ENCODE data around the gene UNK.
"Not testable (repeated sequence)": the region's sequence is repeated elsewhere in the genome, so short reads cannot be mapped to it uniquely, and the experiment has no call there.

Gene UNK

DNA sequence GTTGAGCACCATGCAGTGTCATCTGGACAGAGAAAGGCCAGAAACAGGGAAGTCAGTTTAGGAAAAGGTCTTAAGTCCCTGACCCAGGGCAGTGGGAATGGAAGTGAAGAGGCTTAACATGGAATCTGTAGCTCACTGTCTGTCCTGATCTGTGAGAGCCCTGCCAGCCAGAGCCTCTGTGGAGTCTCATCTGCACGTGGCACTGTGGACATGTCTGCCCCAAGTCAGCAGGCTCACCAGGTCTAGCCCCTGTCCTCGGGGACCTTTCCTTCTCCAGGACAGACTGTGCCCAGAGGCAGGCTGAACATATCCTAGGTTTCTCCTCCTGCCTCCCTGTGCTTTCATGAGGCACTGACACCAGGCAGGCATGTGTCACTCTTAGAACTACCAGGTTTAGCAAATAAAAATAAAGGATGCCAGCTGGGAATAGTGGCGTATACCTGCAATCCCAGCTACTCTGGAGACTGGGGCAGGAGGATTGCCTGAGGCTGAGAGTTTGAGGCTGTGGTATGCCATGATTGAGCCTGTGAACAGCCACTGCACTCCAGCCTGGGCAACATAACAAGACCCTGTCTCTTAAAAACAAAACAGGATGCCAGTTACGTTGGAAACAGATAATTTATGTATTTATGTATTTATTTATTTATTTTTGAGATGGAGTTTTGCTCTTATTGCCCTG lies 22.4 kb downstream of the UNK start:
- no peaks in the 10 kb centered on the region for H3K27me3 ChIP-seq (ENCODE audit: control insufficient read depth, insufficient read depth, low read length)
- no peak overlapping the region for H3K9ac ChIP-seq (ENCODE audit: low read length)
- H3K36me3 ChIP-seq (ENCODE audit: control insufficient read depth, insufficient read depth, low read length), result peaks cover 9% of the 10 kb centered on the region
- no peaks in the 10 kb centered on the region for H3K9me3 ChIP-seq (ENCODE audit: control insufficient read depth, low read length)
- peaks cover 12% of the 10 kb centered on the region for H3K4me1 ChIP-seq (ENCODE audit: control insufficient read depth, insufficient read depth, low read length)
- H3K4me3 ChIP-seq (ENCODE audit: low read length), result no peak overlapping the region

DNA sequence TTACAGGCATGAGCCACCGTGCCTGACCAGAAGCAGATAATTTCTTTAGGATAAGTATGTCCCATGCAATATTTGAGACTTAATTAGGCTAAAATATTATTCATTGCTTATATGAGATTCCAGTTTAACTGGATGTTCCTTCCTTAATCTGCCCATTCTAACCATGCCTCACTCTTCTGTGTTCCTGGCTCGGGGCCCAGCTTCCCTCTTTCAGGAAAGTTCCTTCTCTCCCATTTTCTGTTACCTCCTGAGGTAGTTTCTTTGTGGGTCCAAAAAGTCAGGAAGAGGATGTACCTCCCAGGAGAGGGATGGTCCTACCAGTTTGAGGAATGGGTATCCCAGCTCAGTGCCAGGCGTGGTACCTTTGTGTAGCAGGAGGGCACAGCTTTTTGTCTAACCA lies 23.3 kb downstream of the UNK start:
- no peak overlapping the region for H3K4me3 ChIP-seq (ENCODE audit: low read length)
- peaks cover 12% of the 10 kb centered on the region for H3K4me1 ChIP-seq (ENCODE audit: control insufficient read depth, insufficient read depth, low read length)
- no peaks in the 10 kb centered on the region for H3K9me3 ChIP-seq (ENCODE audit: control insufficient read depth, low read length)
- H3K9ac ChIP-seq (ENCODE audit: low read length), result no peak overlapping the region
- H3K27me3 ChIP-seq (ENCODE audit: control insufficient read depth, insufficient read depth, low read length), result no peaks in the 10 kb centered on the region
- H3K36me3 ChIP-seq (ENCODE audit: control insufficient read depth, insufficient read depth, low read length), result peaks cover 14% of the 10 kb centered on the region

DNA sequence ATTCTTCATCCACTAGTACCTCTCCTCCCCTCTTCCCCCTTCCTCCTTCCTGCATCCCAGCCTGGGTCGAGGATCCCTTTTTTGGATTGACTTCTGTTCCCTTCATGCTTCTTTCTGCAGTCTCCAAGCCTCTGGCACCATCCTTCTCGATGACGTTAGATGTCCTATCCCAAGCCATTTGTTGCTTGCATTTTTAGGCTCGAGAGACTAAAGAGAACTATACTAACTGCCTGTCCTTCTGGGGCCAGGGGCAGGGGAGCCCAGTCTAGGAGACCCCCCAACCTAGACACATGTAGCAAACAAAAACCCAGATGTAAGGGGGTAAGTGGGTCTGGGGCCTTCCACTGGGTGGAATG lies 23.9 kb downstream of the UNK start:
- Histone ChIP-seq H3K9ac (ENCODE audit: low read length) (no peak overlapping the region), H3K4me3 (ENCODE audit: low read length) (no peak overlapping the region), H3K27me3 (ENCODE audit: control insufficient read depth, insufficient read depth, low read length) (no peaks in the 10 kb centered on the region), H3K4me1 (ENCODE audit: control insufficient read depth, insufficient read depth, low read length) (peaks cover 12% of the 10 kb centered on the region), H3K9me3 (ENCODE audit: control insufficient read depth, low read length) (no peaks in the 10 kb centered on the region), H3K36me3 (ENCODE audit: control insufficient read depth, insufficient read depth, low read length) (peaks cover 14% of the 10 kb centered on the region)

DNA sequence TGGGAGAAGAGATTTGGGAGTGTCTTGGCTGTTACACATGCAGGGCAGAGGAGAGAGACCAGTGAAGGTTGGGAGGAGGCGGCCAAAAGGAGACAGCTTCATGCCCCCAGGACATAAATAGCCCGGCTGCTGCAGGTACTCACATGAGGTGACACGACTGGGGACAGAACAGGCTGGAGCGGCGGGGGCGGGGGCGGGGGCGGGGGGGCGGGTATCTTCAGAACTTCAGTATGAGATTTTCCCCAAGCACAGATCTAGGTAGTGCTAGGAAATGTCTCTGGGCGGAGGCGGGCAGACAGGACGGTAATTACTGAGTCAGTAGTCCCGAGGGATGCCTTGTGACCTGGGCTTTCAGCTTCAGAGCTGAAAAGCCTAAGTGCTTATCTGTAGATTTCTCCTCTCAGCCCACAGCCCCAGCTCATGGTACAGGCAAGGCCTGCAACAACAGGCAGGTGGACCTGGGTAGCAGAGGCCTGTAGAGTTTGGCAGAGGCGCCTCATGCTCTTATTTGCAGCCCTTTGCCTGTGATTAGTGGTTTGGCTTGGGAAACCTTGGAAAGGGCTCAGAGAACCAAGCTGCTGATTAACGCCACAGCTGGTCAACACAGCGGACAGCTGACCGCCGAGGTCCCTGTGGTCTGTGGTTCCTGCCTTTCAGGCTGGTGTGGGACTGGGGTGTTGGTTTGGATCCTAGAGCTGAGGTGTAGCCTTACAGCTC lies 24.5 kb downstream of the UNK start:
- Histone ChIP-seq H3K36me3 (ENCODE audit: control insufficient read depth, insufficient read depth, low read length) (peaks cover 14% of the 10 kb centered on the region), H3K9ac (ENCODE audit: low read length) (no peak overlapping the region), H3K27me3 (ENCODE audit: control insufficient read depth, insufficient read depth, low read length) (no peaks in the 10 kb centered on the region), H3K4me3 (ENCODE audit: low read length) (no peak overlapping the region), H3K9me3 (ENCODE audit: control insufficient read depth, low read length) (no peaks in the 10 kb centered on the region), H3K4me1 (ENCODE audit: control insufficient read depth, insufficient read depth, low read length) (peaks cover 12% of the 10 kb centered on the region)

DNA sequence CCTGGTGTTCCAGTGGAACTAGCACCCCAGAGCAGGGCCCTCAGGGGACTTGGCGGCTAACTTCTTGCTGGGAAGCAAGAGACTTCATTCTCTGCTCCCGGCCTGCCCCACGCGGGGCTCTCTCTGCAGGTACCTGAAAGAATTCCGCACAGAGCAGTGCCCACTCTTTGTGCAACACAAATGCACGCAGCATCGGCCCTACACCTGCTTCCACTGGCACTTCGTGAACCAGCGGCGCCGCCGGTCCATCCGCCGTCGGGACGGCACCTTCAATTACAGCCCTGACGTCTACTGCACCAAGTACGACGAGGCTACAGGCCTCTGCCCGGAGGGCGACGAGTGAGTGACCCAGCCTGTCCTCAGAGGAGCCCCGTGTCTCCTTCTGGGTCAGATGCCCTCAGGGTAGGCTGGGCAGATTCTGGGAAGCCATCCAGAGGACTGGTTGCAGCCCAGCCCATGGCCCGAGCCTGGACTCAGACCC lies 25.1 kb downstream of the UNK start:
- H3K27me3 ChIP-seq (ENCODE audit: control insufficient read depth, insufficient read depth, low read length), result no peaks in the 10 kb centered on the region
- no peaks in the 10 kb centered on the region for H3K9me3 ChIP-seq (ENCODE audit: control insufficient read depth, low read length)
- H3K4me3 ChIP-seq (ENCODE audit: low read length), result no peak overlapping the region
- H3K9ac ChIP-seq (ENCODE audit: low read length), result no peak overlapping the region
- peaks cover 12% of the 10 kb centered on the region for H3K4me1 ChIP-seq (ENCODE audit: control insufficient read depth, insufficient read depth, low read length)
- H3K36me3 ChIP-seq (ENCODE audit: control insufficient read depth, insufficient read depth, low read length), result peaks cover 19% of the 10 kb centered on the region

DNA sequence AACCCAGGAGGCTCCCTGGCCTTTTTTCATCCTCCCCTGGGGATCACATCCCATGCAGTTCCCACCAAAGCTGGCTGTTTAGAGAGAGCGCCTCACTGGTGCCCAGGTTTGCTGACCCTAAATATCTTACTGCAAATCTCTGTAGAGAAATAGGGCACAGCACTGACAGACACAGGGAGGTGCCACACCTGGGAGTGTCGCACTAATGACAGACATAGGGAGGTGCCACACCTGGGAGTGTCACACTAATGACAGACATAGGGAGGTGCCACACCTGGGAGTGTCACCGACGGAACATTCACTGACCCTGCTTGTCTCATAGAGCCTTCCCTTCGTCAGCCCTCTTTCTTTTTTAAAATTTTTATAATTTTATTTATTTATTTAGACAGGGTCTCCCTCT lies 25.6 kb downstream of the UNK start:
- Histone ChIP-seq H3K36me3 (ENCODE audit: control insufficient read depth, insufficient read depth, low read length) (peaks cover 20% of the 10 kb centered on the region), H3K4me1 (ENCODE audit: control insufficient read depth, insufficient read depth, low read length) (peaks cover 12% of the 10 kb centered on the region), H3K9ac (ENCODE audit: low read length) (no peak overlapping the region), H3K9me3 (ENCODE audit: control insufficient read depth, low read length) (no peaks in the 10 kb centered on the region), H3K4me3 (ENCODE audit: low read length) (no peak overlapping the region), H3K27me3 (ENCODE audit: control insufficient read depth, insufficient read depth, low read length) (no peaks in the 10 kb centered on the region)

DNA sequence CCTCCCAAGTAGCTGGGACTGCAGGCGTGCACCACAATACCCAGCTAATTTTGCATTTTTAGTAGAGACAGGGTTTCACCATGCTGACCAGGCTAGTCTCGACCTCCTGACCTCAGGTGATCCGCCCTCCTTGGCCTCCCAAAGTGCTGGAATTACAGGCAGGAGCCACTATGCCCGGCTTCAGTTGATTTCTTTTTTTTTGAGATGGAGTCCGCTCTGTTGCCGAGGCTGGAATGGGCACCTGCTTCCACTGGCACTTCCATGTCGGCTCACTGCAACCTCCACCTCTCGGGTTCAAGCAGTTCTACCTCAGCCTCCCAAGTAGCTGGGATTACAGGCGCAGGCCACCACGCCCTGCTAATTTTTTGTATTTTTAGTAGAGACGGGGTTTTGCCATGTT lies 26.1 kb downstream of the UNK start:
- not testable (repeated sequence) for H3K4me3 ChIP-seq (ENCODE audit: low read length); H3K9me3 ChIP-seq (ENCODE audit: control insufficient read depth, low read length); H3K9ac ChIP-seq (ENCODE audit: low read length); H3K27me3 ChIP-seq (ENCODE audit: control insufficient read depth, insufficient read depth, low read length)
- H3K36me3 ChIP-seq (ENCODE audit: control insufficient read depth, insufficient read depth, low read length), result peaks cover 20% of the 10 kb centered on the region
- peaks cover 12% of the 10 kb centered on the region for H3K4me1 ChIP-seq (ENCODE audit: control insufficient read depth, insufficient read depth, low read length)

DNA sequence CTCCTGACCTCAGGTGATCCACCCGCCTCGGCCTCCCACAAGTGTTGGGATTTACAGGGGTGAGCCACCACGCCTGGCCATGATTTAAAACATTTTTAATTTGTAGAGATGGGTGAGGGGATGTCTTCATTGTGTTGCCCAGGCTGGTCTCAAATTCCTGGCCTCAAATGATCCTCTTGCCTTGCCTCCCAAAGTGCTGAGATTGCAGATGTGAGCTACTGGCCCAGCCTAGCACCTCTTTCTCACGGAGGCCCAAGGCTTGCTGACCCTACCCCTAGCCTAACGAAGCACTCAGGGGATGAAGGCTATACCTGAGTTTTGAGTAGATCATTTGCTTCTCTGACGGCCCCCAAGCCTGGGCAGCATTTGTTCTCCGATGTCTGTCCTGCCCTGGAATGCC lies 26.6 kb downstream of the UNK start:
- Histone ChIP-seq H3K4me3 (ENCODE audit: low read length) (no peak overlapping the region), H3K9me3 (ENCODE audit: control insufficient read depth, low read length) (no peaks in the 10 kb centered on the region), H3K4me1 (ENCODE audit: control insufficient read depth, insufficient read depth, low read length) (peaks cover 12% of the 10 kb centered on the region), H3K27me3 (ENCODE audit: control insufficient read depth, insufficient read depth, low read length) (no peaks in the 10 kb centered on the region), H3K9ac (ENCODE audit: low read length) (no peak overlapping the region), H3K36me3 (ENCODE audit: control insufficient read depth, insufficient read depth, low read length) (peaks cover 20% of the 10 kb centered on the region)

DNA sequence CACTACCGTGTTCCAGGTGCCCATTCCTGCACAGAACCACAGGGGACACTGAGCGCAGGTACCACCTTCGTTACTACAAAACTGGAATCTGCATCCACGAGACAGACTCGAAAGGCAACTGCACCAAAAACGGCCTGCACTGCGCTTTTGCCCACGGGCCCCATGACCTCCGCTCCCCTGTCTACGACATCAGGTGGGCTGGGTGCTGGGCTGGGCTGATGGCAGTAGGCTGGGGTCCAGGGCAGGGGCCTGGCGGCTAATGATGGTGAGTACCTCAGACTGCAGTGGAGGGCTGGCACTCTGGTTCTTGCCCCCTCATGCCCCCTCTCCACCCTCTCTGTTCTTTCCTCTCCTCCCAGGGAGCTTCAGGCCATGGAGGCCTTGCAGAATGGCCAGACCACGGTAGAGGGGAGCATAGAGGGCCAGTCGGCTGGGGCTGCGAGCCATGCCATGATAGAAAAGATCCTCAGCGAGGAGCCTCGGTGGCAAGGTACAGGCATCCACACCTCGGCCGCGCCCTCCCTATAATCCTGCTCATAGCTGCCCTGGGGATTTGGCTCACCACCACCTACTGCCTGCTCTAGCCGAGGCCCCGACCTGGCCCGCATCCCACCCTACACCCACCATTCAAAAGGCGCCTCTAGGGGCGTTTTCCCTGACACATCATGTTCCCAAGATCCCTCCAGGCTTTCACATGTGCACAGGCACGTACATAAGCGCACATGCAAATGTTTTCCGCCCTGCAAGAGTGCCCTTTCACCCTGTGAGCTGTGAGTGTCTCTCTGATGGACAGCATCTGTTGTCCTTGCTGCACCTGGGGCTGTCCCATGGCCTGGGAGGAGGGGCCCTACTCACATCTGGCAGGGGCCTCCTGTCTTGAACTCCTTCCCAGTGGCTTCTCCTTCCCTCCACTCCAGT lies 27.7 kb downstream of the UNK start:
- Histone ChIP-seq H3K4me1 (ENCODE audit: control insufficient read depth, insufficient read depth, low read length) (peaks cover 12% of the 10 kb centered on the region), H3K9ac (ENCODE audit: low read length) (no peak overlapping the region), H3K9me3 (ENCODE audit: control insufficient read depth, low read length) (no peaks in the 10 kb centered on the region), H3K36me3 (ENCODE audit: control insufficient read depth, insufficient read depth, low read length) (peaks cover 20% of the 10 kb centered on the region), H3K4me3 (ENCODE audit: low read length) (no peak overlapping the region), H3K27me3 (ENCODE audit: control insufficient read depth, insufficient read depth, low read length) (no peaks in the 10 kb centered on the region)

DNA sequence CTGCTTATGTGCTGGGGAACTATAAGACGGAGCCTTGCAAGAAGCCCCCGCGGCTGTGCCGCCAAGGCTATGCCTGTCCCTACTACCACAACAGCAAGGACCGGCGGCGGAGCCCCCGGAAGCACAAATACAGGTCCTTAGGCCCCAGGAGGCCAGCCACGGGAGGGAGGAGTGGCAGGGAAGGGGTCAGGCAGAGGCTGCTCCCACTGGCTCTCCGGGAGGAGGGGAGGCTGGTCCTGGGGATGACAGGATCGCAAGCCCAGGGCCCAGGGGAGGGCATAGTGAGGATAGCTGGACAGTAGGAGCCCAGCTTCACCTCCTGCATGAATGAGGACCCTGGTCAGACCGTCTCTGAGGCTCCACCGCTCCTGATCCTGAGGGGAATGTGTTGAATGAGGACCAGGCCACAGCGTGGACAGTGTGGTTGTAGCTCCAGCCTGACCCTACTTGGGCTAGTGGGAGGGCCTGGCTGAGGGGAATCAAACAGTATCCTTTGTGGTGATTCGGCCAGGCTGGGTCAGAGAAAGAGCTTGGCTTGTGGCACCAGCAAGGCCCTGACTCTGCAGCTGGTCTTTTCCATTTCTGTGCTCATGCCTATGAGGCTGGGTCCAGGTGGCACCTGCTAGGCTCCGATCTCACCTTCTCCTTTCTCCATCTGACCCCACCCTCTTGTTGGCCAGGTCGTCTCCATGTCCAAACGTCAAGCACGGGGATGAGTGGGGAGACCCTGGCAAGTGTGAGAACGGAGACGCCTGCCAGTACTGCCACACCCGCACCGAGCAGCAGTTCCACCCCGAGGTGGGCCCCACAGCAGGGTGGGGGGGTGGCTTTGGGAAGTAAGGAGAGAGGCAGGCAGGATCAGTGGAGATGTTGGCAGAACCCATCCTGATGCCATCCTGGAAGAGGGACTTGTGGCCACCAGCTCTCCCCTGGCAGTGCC lies 28.7 kb downstream of the UNK start:
- Histone ChIP-seq H3K9ac (ENCODE audit: low read length) (no peak overlapping the region), H3K4me1 (ENCODE audit: control insufficient read depth, insufficient read depth, low read length) (peaks cover 12% of the 10 kb centered on the region), H3K27me3 (ENCODE audit: control insufficient read depth, insufficient read depth, low read length) (no peaks in the 10 kb centered on the region), H3K36me3 (ENCODE audit: control insufficient read depth, insufficient read depth, low read length) (peaks cover 20% of the 10 kb centered on the region), H3K9me3 (ENCODE audit: control insufficient read depth, low read length) (no peaks in the 10 kb centered on the region), H3K4me3 (ENCODE audit: low read length) (no peak overlapping the region)

DNA sequence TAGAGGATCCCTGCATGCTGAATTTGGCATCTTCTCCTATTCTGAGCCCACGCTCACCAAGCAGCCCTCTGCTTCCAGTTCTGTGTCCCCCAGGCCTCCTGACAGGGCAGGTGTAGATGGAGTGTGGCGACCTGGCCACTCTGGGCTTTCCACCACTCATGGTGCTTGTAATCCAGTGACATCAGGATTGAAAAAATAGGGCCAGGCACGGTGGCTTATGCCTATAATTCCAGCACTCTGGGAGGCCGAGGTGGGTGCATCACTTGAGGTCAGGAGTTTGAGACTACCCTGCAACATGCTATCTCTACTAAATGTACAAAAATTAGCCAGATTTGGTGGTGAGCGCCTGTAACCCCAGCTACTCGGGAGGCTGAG lies 29.4 kb downstream of the UNK start:
- no peaks in the 10 kb centered on the region for H3K9me3 ChIP-seq (ENCODE audit: control insufficient read depth, low read length)
- no peak overlapping the region for H3K9ac ChIP-seq (ENCODE audit: low read length)
- no peak overlapping the region for H3K4me3 ChIP-seq (ENCODE audit: low read length)
- peaks cover 12% of the 10 kb centered on the region for H3K4me1 ChIP-seq (ENCODE audit: control insufficient read depth, insufficient read depth, low read length)
- no peaks in the 10 kb centered on the region for H3K27me3 ChIP-seq (ENCODE audit: control insufficient read depth, insufficient read depth, low read length)
- H3K36me3 ChIP-seq (ENCODE audit: control insufficient read depth, insufficient read depth, low read length), result peaks cover 20% of the 10 kb centered on the region
